ENCODE measurements around the gene PTGFRN.

GRCh38 chr1:116990612-116991151, 81.0 kb downstream of the PTGFRN start:
- TF ChIP-seq YY1 (IDR thresholded peaks at IDR 0.05; ENCODE audit: insufficient read depth, insufficient read length) (no peak), ZNF274 (IDR thresholded peaks at IDR 0.05; ENCODE audit: low read depth, low read length) (no peak)
